ENCODE results near the gene CCDC188.
"Not testable (repeated sequence)": the region's sequence is repeated elsewhere in the genome, so short reads cannot be mapped to it uniquely, and the experiment has no call there.

The CCDC188 gene

GRCh38 chr22:20164863-20165262, 14.0 kb upstream of the CCDC188 start:
- no peaks in the 10 kb centered on the region for H3K36me3 ChIP-seq (ENCODE audit: control insufficient read depth, insufficient read depth, low read length)

DNA sequence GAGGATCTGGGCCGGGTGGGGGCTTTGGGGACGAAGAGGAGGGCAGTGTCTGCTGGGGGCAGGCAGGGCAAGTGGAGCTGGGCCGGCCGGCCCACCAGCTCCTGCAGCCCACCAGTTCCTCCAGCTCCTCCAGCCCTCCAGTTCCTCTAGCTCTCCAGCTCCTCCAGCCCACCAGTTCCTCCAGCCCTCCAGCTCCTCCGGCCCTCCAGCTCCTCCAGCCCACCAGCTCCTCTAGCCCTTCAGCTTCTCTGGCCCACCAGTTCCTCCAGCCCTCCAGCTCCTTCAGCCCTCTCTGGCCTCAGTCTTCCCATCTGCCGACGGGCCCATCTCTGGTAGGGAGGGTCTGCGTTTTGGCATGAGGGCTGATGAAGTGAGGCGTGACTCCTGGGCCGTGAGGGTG, 9.2 kb upstream of the CCDC188 start:
- H3K4me3 ChIP-seq (ENCODE audit: low read length) = no peak overlapping the region
- H3K36me3 ChIP-seq (ENCODE audit: control insufficient read depth, insufficient read depth, low read length) = no peaks in the 10 kb centered on the region
- no peaks in the 10 kb centered on the region for H3K9me3 ChIP-seq (ENCODE audit: control insufficient read depth, low read length)
- no peak overlapping the region for H3K9ac ChIP-seq (ENCODE audit: low read length)
- peaks cover 16% of the 10 kb centered on the region for H3K27me3 ChIP-seq (ENCODE audit: control insufficient read depth, insufficient read depth, low read length)
- peaks cover 5% of the 10 kb centered on the region for H3K4me1 ChIP-seq (ENCODE audit: control insufficient read depth, insufficient read depth, low read length)

More at GRCh38 chr22:20164863-20165262, 14.0 kb upstream of the CCDC188 start:
- H3K4me1 ChIP-seq (ENCODE audit: control insufficient read depth, insufficient read depth, low read length) = no peaks in the 10 kb centered on the region
- no peaks in the 10 kb centered on the region for H3K27me3 ChIP-seq (ENCODE audit: control insufficient read depth, insufficient read depth, low read length)
- H3K9ac ChIP-seq (ENCODE audit: low read length) = no peak overlapping the region
- H3K4me3 ChIP-seq (ENCODE audit: low read length) = no peak overlapping the region
- no peaks in the 10 kb centered on the region for H3K9me3 ChIP-seq (ENCODE audit: control insufficient read depth, low read length)

GRCh38 chr22:20159531-20159930, 8.7 kb upstream of the CCDC188 start:
- not testable (repeated sequence) for H3K9ac ChIP-seq (ENCODE audit: low read length); H3K4me1 ChIP-seq (ENCODE audit: control insufficient read depth, insufficient read depth, low read length); H3K4me3 ChIP-seq (ENCODE audit: low read length); H3K9me3 ChIP-seq (ENCODE audit: control insufficient read depth, low read length); H3K36me3 ChIP-seq (ENCODE audit: control insufficient read depth, insufficient read depth, low read length)
- peaks cover 16% of the 10 kb centered on the region for H3K27me3 ChIP-seq (ENCODE audit: control insufficient read depth, insufficient read depth, low read length)

- Histone ChIP-seq H3K9ac (ENCODE audit: low read length) (no peak overlapping the region), H3K36me3 (ENCODE audit: control insufficient read depth, insufficient read depth, low read length) (no peaks in the 10 kb centered on the region), H3K4me1 (ENCODE audit: control insufficient read depth, insufficient read depth, low read length) (peaks cover 5% of the 10 kb centered on the region), H3K4me3 (ENCODE audit: low read length) (no peak overlapping the region), H3K9me3 (ENCODE audit: control insufficient read depth, low read length) (no peaks in the 10 kb centered on the region), H3K27me3 (ENCODE audit: control insufficient read depth, insufficient read depth, low read length) (peaks cover 16% of the 10 kb centered on the region)
Measured at GRCh38 chr22:20159076-20159475, 8.2 kb upstream of the CCDC188 start.

DNA sequence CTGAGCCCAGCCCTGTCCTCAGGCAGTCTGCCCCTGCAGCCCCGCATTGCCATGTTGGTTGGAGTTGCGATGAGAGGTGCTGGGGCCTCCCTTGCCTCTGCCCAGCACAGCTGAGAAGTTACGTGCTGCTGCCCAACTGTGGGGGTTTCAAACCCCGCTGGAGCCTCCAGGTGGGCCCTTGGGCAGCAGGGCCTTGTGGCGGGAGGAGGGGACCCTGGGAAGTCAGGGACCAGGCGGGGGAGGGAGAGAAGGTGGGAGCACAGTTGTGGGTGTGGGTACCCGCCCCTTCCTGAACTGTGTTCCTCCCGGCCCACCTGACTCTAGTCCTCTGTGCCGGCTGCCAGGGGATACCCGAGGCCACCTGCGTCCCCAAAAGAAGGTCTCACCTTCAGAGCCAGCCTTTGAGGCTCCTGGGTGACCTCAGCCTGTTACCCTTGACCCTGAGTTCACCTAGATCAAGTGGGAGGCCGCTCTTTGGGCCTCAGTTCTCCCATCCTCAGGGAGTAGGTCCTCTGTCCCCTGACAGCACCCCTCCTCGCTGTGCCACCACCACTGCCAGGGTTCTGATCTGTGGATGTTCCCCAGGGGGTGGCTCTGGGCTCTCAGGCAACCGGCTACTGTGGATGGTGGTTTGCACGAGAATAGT, 7.7 kb upstream of the CCDC188 start:
- H3K9ac ChIP-seq (ENCODE audit: low read length) = no peak overlapping the region
- no peaks in the 10 kb centered on the region for H3K9me3 ChIP-seq (ENCODE audit: control insufficient read depth, low read length)
- H3K27me3 ChIP-seq (ENCODE audit: control insufficient read depth, insufficient read depth, low read length) = peaks cover 16% of the 10 kb centered on the region
- H3K4me1 ChIP-seq (ENCODE audit: control insufficient read depth, insufficient read depth, low read length) = peaks cover 5% of the 10 kb centered on the region
- H3K36me3 ChIP-seq (ENCODE audit: control insufficient read depth, insufficient read depth, low read length) = no peaks in the 10 kb centered on the region
- no peak overlapping the region for H3K4me3 ChIP-seq (ENCODE audit: low read length)

DNA sequence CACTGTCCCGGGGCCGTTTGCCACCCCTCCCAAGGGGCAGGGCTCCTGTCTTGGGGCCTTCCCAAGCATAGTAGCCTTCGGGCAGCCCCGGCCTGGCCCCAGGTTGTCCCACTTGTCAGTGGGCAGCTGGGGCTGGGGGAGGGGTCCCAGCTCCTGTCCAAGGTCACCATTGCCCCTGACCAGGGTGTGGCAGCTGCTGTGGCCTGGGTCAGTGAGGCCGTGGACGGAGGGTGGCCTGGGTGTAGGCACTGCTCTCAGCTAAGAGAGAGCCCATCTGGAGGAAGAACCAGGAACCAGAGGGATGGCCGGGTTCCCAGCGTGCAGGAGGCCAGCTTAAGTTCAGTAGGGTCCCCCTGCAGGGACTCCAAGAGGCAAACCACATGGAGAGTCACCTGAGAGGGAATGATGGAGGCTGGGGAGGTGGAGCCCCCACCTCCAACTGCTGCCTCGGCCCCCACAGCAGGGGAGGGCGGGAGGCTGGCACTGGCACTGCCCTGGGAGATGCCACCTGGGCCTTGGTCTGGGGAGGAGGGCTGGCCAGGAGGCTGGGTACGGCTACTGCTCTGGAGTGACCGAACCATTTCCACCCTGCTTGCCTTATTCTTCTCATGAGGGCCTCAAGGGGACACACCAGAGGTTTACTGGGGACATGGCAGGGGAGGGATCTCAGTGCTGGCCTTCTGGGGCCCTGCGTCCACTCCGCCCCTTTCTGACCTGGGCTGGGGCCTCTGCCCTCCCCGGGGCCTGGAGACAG, 6.8 kb upstream of the CCDC188 start:
- H3K9me3 ChIP-seq (ENCODE audit: control insufficient read depth, low read length) = no peaks in the 10 kb centered on the region
- no peaks in the 10 kb centered on the region for H3K36me3 ChIP-seq (ENCODE audit: control insufficient read depth, insufficient read depth, low read length)
- H3K4me3 ChIP-seq (ENCODE audit: low read length) = no peak overlapping the region
- peaks cover 16% of the 10 kb centered on the region for H3K27me3 ChIP-seq (ENCODE audit: control insufficient read depth, insufficient read depth, low read length)
- H3K4me1 ChIP-seq (ENCODE audit: control insufficient read depth, insufficient read depth, low read length) = peaks cover 5% of the 10 kb centered on the region
- no peak overlapping the region for H3K9ac ChIP-seq (ENCODE audit: low read length)

GRCh38 chr22:20156611-20157429, 6.0 kb upstream of the CCDC188 start:
- H3K27me3 ChIP-seq (ENCODE audit: control insufficient read depth, insufficient read depth, low read length) = peaks cover 16% of the 10 kb centered on the region
- peaks cover 5% of the 10 kb centered on the region for H3K4me1 ChIP-seq (ENCODE audit: control insufficient read depth, insufficient read depth, low read length)
- no peaks in the 10 kb centered on the region for H3K36me3 ChIP-seq (ENCODE audit: control insufficient read depth, insufficient read depth, low read length)
- no peak overlapping the region for H3K4me3 ChIP-seq (ENCODE audit: low read length)
- H3K9me3 ChIP-seq (ENCODE audit: control insufficient read depth, low read length) = no peaks in the 10 kb centered on the region
- H3K9ac ChIP-seq (ENCODE audit: low read length) = no peak overlapping the region

GRCh38 chr22:20156042-20156389, 5.2 kb upstream of the CCDC188 start:
- H3K4me3 ChIP-seq (ENCODE audit: low read length) = no peak overlapping the region
- no peaks in the 10 kb centered on the region for H3K9me3 ChIP-seq (ENCODE audit: control insufficient read depth, low read length)
- no peak overlapping the region for H3K9ac ChIP-seq (ENCODE audit: low read length)
- no peaks in the 10 kb centered on the region for H3K36me3 ChIP-seq (ENCODE audit: control insufficient read depth, insufficient read depth, low read length)
- H3K27me3 ChIP-seq (ENCODE audit: control insufficient read depth, insufficient read depth, low read length) = peaks cover 16% of the 10 kb centered on the region
- peaks cover 5% of the 10 kb centered on the region for H3K4me1 ChIP-seq (ENCODE audit: control insufficient read depth, insufficient read depth, low read length)

DNA sequence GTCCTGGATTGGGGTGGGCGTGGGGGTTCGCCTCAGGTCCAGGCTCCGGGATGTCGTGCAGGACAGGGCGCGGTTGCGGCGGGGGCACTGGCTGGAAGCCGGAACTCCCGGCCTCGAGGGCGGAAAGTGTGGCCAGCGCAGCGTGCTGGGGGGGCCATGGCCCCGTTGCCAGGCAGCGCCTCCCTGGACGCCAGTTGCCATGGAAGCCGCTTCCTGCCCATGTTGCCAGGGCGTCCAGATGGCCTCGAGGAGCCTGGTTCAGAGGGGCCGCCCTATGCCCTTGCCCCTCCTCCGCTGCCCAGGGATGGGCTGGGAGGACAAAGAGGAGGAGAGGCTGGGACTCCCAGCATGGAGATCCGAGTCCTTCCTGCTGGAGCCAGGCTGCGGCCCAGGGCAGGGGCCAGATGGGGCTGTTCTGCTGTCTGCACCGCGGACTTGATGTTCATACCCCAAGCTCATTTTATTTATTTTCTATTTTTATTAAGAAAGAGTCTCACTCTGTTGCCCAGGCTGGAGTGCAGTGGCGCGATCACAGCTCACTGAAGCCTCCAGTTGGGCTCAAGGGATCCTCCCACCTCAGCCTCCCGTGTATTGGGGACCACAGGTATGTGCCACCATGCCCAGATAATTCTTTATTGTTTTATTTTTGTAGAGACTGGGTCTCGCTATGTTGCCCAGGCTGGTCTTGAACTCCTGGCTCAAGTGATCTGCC, 4.6 kb upstream of the CCDC188 start:
- no peak overlapping the region for H3K9ac ChIP-seq (ENCODE audit: low read length)
- peaks cover 5% of the 10 kb centered on the region for H3K4me1 ChIP-seq (ENCODE audit: control insufficient read depth, insufficient read depth, low read length)
- no peak overlapping the region for H3K4me3 ChIP-seq (ENCODE audit: low read length)
- H3K36me3 ChIP-seq (ENCODE audit: control insufficient read depth, insufficient read depth, low read length) = no peaks in the 10 kb centered on the region
- H3K9me3 ChIP-seq (ENCODE audit: control insufficient read depth, low read length) = no peaks in the 10 kb centered on the region
- peaks cover 16% of the 10 kb centered on the region for H3K27me3 ChIP-seq (ENCODE audit: control insufficient read depth, insufficient read depth, low read length)

DNA sequence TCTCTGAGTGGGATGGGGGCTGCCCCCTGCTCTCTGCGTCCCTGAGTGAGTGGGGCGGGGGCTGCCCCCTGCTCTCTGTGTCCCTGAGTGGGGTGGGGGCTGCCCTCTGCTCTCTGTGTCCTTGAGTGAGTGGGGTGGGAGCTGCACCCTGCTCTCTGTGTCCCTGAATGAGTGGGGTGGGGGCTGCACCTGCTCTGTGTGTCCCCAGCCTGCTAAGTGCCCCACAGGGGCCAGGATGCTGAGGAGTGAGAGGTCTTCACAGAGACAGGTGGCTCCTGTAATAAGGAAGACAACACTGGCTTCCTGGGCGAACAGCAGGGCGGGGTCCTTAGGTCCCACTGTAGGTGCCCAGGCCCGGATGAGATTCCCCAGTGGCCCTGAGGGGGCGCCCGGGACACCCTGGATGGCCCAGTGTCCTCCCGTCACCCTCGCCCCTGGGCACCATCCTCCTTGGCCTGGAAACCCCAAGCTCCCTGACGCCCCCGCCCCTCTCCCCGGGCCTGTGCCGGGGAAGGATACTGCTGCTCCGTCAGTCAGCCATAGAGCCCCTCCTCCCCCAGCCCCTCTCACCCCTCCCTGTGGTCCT, 3.8 kb upstream of the CCDC188 start:
- Histone ChIP-seq H3K9me3 (ENCODE audit: control insufficient read depth, low read length) (no peaks in the 10 kb centered on the region), H3K4me3 (ENCODE audit: low read length) (no peak overlapping the region), H3K27me3 (ENCODE audit: control insufficient read depth, insufficient read depth, low read length) (peaks cover 16% of the 10 kb centered on the region), H3K36me3 (ENCODE audit: control insufficient read depth, insufficient read depth, low read length) (no peaks in the 10 kb centered on the region), H3K9ac (ENCODE audit: low read length) (no peak overlapping the region), H3K4me1 (ENCODE audit: control insufficient read depth, insufficient read depth, low read length) (peaks cover 5% of the 10 kb centered on the region)

- Histone ChIP-seq H3K4me3 (ENCODE audit: low read length) (no peak overlapping the region), H3K9ac (ENCODE audit: low read length) (no peak overlapping the region), H3K27me3 (ENCODE audit: control insufficient read depth, insufficient read depth, low read length) (peaks cover 16% of the 10 kb centered on the region), H3K36me3 (ENCODE audit: control insufficient read depth, insufficient read depth, low read length) (no peaks in the 10 kb centered on the region), H3K4me1 (ENCODE audit: control insufficient read depth, insufficient read depth, low read length) (peaks cover 5% of the 10 kb centered on the region), H3K9me3 (ENCODE audit: control insufficient read depth, low read length) (no peaks in the 10 kb centered on the region)
Measured at GRCh38 chr22:20153945-20154344, 3.1 kb upstream of the CCDC188 start.

Data from mucosa of stomach (tissue), 1 donor.